ENCODE measurements around the gene ZNF581.

The ZNF581 gene

GRCh38 chr19:55644191-55644833 is 863 bp downstream of the ZNF581 start:
- peak overlapping the region; percentile 86 to 92 for H3K4me3 ChIP-seq
- H3K9me3 ChIP-seq, result no peaks in the 10 kb centered on the region
- H3K27ac ChIP-seq, result peak overlapping the region; percentile 92 to 95
- no peaks in the 10 kb centered on the region for H3K27me3 ChIP-seq
- DNase-seq, result no peak
- peaks cover 0 to 80% (median 57%) of the 10 kb centered on the region in 4 donors for H3K4me1 ChIP-seq
- intact Hi-C loops (cut with DNase I; ENCODE audit: low total_unique reads), result no loop called here
- peaks cover 0 to 15% (median 10%) of the 10 kb centered on the region in 3 donors for H3K36me3 ChIP-seq
- no peak for TF ChIP-seq CTCF (IDR thresholded peaks at IDR 0.05)

DNA sequence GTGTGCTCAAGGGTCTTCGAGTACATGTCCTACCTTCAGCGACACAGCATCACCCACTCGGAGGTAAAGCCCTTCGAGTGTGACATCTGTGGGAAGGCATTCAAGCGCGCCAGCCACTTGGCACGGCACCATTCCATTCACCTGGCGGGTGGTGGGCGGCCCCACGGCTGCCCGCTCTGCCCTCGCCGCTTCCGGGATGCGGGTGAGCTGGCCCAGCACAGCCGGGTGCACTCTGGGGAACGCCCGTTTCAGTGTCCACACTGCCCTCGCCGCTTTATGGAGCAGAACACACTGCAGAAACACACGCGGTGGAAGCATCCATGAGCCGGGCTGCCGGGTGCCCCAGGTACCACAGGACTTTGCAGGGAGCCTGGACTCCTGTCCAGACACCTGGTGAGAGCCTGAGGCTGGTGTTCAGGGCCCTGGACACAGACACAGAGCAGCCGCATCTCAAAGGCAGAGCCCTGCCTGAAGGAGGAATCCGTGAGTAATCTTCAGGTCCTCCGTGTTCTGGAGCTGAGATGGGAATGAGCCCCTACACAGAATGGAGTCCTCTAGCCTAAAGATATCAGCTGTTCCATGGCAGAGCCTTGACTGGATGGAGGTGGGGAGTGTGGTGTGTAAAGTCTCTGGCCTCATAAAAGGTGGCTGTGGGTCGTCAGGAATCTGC is 1.5 kb downstream of the ZNF581 start:
- no peak for TF ChIP-seq CTCF (IDR thresholded peaks at IDR 0.05)

DNA sequence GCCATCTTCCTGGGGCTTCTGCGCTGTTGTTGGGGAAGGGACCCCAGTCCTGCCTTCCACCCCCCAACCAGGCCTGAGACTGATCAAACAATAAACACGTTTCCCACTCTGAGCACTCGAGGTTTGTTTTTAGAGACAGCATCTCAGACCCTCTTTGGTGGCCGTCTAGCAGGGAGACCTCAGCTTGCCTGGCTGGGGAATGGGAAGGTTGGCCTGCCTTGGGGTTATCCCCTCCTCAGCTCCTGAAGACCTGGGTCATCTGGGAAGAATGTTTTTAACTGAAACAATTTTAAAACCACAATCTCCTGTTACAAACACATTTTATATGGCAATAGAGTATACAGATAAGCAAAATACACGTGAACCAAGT is 2.0 kb downstream of the ZNF581 start:
- Histone ChIP-seq H3K9me3 (no peaks in the 10 kb centered on the region), H3K36me3 (peaks cover 0 to 15% (median 10%) of the 10 kb centered on the region in 3 donors), H3K4me1 (peaks cover 0 to 72% (median 48%) of the 10 kb centered on the region in 4 donors), H3K27me3 (no peaks in the 10 kb centered on the region), H3K4me3 (no peak overlapping the region), H3K27ac (no peak overlapping the region)
- TF ChIP-seq CTCF (IDR thresholded peaks at IDR 0.05), result no peak
- intact Hi-C loops (cut with DNase I; ENCODE audit: low total_unique reads), result no loop called here
- no peak for DNase-seq

More for the DNA sequence above, 1.5 kb downstream of the ZNF581 start:
- Histone ChIP-seq H3K4me1 (peaks cover 0 to 77% (median 53%) of the 10 kb centered on the region in 4 donors), H3K4me3 (peak overlapping the region in 1 of 2 donors; percentile 92), H3K36me3 (peaks cover 0 to 15% (median 10%) of the 10 kb centered on the region in 3 donors), H3K9me3 (no peaks in the 10 kb centered on the region), H3K27me3 (no peaks in the 10 kb centered on the region), H3K27ac (no peak overlapping the region)
- intact Hi-C loops (cut with DNase I; ENCODE audit: low total_unique reads), result no loop called here
- DNase-seq, result no peak

DNA sequence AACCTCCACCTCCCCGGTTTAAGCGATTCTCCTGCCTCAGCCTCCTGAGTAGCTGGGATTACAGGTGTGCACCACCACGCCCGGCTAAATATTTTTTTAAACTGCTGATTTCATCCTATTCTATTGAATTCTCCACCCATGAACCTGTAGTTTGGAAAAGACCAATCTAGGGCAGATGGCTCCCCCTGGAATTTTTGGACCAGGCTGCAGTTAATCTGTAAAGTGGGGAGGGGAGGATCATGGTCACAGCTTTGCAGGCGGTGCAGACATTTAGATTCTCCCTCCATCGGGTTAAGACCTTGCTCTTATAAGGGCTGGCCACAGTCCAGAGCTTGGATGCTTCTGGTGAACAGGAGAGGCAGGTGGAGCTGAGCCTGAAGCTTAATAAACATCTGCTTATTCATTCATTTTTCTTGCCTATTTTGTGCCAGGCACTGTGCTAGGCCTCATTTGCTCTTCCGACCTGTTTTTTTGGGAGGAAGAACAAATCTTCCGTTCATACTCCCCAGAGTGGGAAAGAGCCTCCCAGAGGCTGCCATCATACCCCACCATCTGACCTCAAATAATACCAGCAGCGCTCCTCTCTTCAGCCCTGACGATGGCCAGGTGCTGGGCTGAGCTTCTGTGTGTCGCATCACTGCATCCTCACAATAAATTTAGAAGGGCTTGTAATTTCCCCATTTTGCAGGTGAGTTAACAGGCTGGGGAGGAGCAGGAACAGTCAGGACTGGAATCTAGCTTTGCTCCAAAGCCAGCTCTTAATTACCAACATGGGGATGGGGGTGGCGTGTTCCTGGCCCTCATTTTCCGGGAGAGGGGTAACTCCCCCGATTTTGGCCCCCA is 3.7 kb downstream of the ZNF581 start:
- intact Hi-C loops (cut with DNase I; ENCODE audit: low total_unique reads), result no loop called here
- Histone ChIP-seq H3K27me3 (no peaks in the 10 kb centered on the region), H3K4me1 (peaks cover 0 to 60% (median 40%) of the 10 kb centered on the region in 4 donors), H3K4me3 (peak overlapping the region; percentile 71 to 79), H3K36me3 (peaks cover 0 to 19% (median 10%) of the 10 kb centered on the region in 3 donors), H3K27ac (peak overlapping the region; percentile 78 to 80), H3K9me3 (no peaks in the 10 kb centered on the region)
- no peak for TF ChIP-seq CTCF (IDR thresholded peaks at IDR 0.05)
- DNase-seq, result no peak

GRCh38 chr19:55647732-55648584 is 4.5 kb downstream of the ZNF581 start, which contains the start of gene CCDC106:
Gene CCDC106 (plus strand): TSS chr19:55648212. CDS start chr19:55649047, 835 bp downstream.
- peak in 1 of 2 donors; percentile 60 for DNase-seq
- Histone ChIP-seq H3K27me3 (no peaks in the 10 kb centered on the region), H3K9me3 (no peaks in the 10 kb centered on the region), H3K4me1 (peaks cover 0 to 54% (median 35%) of the 10 kb centered on the region in 4 donors), H3K4me3 (peak within 1 kb of the TSS; percentile 71 to 79), H3K36me3 (peaks cover 0 to 27% (median 10%) of the 10 kb centered on the region in 3 donors), H3K27ac (peak within 1 kb of the TSS; percentile 78 to 80)
- no peak for TF ChIP-seq CTCF (IDR thresholded peaks at IDR 0.05)
- intact Hi-C loops (cut with DNase I; ENCODE audit: low total_unique reads), result no loop called here
